HG03045 (cell line): ENCODE measurements around the gene PLPP1.
"Not testable (repeated sequence)": the region's sequence is repeated elsewhere in the genome, so short reads cannot be mapped to it uniquely, and the experiment has no call there.

Experiments
- ATAC-seq: cut with Tn5 transposase; IDR thresholded peaks from one replicate; pipeline ENCODE4 v1.9.1; 2021; ENCODE audit warnings: mild to moderate bottlenecking, moderate library complexity; ENCODE audit not compliant: unreplicated experiment

PLPP1 gene

DNA sequence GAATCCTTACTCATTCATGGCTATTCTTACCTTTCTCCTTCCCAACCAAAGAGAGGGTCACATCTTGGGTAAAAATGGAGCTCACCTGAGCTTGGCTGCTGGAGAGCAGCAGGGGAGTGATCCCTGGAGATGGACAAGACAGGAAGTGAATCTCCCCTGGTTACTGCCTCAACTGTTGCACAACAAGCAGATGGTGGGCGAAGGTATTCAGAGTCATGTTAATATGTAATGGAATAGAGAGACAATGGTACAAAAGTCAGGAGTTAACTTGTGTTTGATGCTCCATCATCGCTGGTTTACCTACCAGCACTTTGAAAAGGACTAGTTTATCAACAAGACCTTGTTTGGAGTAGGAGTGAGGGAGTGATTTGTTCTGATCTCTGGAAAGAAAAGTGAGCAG lies 13.0 kb upstream of the PLPP1 start:
- ATAC-seq = no peak

DNA sequence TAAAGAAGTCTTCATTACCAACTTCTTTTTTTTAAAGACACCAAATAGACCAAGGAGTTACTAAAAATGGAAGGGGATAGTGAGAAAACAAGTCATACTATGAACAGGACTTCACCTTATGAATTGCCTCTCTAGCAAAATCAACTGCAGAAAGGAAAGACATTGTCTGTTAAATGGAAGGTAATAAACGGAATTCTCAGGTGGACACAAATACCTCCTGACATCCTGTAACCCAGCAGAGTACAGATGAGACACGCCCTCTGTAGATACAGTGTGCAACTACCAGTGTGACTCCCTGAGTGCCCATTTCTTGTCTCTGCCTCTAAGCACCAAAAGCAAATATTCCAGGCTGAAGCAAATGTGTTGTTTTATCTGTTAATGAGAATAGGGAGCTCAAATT lies 12.2 kb upstream of the PLPP1 start:
- no peak for ATAC-seq

DNA sequence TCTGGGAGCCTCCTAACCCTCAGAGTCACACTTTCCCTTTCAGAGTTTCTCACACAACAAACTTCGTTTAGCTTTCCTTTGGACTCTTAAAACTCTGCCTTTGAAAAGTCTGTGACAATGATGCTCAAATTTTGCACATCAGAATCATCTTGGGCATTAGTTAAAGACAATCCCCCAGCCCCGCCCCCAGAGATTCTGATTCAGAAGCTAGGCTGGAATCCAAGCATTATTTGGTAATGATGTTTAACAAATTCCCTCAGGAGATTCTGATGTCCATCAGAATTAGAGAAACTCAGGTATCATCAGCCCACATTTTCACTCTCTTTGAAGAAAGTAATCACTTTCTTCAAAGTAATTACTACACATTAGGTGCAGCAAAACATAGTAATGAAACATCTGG lies 9.6 kb upstream of the PLPP1 start:
- ATAC-seq = no peak

DNA sequence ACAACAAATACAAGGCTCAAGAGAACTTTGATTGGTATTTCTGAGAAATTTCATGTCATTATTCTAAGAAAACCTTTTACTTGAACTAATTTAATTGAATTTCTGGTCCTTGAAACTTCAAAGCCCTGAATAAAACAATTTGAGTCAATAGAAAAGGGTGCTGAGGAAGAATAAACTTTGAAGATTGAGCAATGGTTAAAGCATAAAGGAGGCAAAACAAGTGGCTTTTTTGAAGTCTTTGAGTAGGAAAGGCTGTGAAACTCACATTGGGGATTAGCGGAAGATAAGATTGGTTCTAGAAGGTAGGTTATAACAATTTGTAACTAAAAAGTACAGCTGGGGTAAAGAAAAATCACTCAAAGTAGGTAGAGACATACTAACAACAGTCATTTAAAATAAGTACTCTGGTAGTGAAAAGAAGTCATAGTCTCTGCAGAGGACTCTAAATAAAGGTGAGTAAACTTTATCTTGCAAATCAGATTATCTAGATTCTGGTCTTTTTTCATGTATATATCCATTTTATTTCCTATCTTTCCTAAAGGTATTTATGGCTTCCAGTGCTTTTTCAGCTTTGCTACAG lies 6.4 kb upstream of the PLPP1 start:
- no peak for ATAC-seq

DNA sequence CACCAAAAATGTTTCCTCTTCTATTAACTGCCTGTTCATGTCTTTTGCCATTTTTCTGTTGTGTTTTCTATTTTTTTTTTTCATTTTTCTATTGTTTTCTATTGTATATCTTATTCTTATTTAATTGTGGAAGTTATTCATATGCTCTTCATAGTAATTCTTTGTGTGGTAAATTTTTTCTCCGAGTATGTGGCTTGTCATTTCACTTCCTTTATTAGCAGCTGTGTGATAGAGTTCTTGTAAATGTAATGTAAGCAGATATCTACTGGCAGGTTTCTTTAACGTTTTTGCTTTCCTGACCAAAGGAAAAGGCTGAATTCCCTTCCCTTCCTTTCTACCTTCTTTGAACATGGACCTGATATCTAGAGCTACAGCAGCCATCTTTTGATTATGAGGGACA lies 5.8 kb upstream of the PLPP1 start:
- ATAC-seq = no peak

DNA sequence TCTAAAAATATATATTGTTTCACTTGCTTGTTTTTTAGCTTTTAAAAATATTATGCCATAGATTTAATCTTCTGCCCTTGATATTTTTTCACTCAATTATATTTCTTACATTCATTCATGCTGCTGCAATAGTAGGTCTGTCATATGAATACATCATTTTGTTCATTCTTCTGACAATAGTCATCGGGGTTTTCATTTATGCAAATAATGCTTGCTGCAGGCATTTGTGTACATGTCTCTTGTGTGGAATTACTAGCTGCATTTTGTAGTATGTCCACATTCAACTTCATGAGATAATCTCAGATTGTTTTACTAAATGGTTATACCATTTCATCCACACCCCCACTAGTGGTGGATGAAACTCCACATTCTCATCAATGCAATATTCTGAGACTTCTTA lies 5.3 kb upstream of the PLPP1 start:
- no peak for ATAC-seq

DNA sequence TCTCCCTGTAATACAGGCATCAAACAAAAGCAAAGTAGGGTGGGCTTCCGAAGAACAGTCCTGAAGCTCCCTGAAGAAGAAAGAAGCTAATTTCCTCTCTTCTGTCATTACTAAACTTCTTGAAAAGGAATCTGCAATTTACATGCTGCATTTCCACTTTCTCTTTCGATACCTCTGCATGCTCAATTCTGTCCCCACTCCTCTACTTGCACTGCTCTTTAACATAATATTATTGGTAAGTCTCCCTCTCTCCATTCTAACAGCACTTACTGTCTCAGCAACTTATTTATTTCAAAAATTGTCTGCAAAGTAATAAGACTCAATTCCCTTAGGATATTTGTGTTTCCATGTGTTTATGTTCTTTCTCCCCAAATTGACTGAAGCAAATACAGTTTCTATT lies 3.9 kb upstream of the PLPP1 start:
- ATAC-seq = no peak

DNA sequence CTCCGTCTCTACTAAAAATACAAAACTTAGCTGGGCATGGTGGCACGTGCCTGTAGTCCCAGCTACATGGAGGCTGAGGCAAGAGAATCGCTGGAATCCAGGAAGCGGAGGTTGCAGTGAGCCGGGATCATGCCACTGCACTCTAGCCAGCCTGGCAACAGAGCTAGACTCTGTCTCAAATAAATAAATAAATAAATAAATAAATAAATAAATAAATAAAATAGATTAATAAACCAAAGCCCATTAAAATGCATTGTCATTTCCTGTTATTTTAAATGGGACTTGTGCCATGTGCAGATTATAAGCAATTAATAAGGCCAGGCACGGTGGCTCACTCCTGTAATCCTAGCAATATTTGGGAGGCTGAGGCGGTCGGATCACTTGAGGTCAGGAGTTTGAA lies 2.6 kb upstream of the PLPP1 start:
- ATAC-seq = not testable (repeated sequence)

DNA sequence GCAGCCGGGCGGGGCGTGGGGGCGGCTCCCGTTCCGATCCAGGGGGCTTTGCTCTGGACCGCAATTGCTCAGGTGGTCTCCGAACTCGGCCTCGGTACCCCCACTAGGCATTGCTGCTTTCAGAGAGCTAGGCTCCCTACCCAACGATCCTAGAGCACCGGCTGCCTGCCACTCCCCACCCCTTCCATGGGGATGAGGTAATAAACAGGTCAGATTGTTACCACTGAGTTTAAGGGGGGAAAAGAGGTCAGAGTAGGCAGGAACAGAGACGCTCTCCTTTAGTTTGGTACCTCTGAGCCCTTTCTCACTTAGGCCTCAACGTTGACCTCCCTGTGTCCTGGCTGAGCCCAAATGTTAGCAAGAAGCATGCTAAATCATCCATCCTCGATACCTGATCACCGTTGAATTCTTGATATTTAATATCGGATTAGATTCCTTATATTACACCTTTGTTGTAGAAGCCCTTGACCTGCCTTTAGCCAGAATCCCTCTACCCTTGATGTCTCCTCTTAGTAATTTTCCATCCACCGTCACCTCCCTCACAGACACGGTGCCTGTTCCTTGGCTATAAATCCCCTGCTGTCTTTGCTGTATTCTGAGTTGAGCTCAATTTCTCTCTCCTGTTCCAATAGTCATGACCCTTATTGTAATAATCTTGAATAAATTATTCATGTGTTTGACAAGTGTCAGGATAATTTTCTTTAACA lies 588 bp upstream of the PLPP1 start:
- ATAC-seq = peak; percentile 10

DNA sequence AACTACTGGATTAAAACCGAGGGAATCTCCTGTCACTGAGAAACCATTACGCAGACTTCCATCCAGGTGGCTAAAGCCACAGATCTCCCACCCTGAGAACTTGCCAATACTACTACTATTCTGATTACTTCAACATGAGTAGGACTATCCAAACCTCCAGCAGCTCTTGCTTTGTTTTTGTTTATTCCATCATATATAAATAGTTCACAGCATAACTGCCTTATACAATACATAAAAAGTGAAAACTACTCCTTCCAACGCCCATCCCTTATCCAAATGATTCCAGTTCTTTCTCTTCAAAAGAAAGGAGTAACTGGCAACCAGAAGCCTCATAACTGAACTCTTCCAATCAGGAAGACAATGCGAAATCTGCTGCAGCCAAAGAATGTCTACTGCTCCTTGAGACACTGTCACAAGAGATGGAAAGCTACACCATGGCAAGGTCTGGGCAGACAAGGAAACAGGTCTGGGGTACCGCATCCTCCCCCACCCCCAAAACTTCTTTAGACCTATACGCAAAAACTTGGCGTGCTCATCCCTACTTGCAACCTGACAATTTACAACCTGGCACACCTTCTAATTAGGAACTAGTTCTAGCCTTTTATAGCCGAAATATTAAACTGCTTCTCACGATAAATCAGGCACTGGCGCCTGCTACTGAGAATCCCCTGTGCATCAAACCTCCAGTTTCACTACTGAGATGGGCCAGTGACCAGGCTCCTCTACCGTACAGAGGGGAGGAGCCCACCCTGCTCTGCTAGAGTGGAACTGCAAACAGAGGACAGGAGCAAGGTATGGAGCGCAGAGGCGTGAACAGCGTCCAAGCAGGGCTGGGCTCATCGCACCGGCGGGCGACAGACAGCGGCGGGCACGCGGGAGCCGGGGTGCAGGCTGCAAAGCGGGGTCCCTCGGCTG lies 986 bp downstream of the PLPP1 start:
- ATAC-seq = peak; percentile 41

DNA sequence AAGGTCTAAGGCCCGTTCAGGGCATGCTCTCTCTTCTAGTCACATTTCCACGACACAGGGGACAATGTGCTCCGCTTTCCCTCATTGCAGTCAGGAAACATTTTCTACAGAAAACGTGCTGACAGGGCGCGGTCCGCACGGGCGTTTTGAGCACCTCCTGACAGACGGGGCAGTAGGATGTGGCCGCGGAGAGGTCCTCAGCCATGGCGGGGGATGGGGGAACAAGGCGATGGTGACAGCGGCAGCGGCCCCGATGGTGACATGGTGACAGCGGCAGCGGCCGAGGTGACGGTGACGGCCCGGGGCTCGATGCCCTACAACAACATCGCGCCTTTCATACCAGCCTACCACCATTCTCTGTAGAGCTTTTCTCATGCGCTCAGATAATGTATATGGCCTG lies 4.1 kb downstream of the PLPP1 start:
- ATAC-seq = no peak

DNA sequence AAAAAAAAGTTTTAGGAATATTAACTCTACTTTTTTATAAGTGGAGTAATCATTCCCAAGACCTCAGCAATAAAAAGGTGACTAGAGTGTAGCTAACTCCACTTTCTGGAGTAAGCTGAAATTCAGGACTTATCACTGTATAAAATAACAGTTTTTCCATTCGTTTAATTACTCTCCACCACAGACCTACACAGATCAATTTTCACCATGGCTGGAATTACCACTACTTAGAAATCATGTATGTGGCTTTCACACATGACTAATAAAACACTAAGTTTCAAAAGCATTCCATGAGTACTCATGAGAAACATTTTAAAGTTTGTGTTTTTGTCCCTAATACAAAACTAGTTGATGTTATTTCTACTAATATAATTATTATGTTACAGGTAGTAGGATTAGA lies 9.9 kb downstream of the PLPP1 start:
- ATAC-seq = no peak

DNA sequence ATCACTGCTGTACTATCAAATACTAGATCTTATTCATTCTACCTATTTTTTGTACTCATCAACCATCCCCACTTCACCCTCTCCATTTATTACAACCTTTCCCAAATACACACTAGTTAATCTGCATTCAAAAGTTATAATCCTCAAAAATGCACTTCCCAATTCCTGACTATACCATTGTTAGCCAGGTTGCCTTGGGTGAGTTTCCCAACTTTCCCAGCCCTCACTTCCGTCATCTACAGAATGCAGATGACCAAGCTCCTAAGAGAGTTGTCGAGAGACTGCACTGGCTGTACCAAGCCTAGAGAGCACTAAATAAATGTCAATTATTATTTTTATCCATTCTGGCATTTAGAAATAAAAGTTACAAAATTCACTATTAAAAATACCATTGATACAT lies 11.5 kb downstream of the PLPP1 start:
- no peak for ATAC-seq

DNA sequence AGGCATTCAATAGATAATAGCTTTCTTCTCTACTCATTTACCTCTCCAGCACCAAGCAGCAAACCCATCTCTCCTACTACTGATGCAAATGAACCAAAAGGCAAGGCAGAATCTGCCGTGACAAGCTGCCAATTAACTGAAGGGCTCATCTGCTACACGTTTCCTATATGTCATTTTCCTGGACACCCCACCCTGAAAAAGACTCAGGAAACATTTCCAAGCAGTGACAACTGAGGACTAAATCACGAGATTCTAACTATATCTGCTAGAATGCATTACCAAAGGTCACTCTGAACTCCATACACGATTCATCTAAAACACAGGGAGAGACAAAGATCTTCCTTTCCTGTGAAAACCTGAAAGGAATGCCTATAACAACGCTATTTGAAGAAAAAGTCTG lies 12.9 kb downstream of the PLPP1 start:
- ATAC-seq = no peak

DNA sequence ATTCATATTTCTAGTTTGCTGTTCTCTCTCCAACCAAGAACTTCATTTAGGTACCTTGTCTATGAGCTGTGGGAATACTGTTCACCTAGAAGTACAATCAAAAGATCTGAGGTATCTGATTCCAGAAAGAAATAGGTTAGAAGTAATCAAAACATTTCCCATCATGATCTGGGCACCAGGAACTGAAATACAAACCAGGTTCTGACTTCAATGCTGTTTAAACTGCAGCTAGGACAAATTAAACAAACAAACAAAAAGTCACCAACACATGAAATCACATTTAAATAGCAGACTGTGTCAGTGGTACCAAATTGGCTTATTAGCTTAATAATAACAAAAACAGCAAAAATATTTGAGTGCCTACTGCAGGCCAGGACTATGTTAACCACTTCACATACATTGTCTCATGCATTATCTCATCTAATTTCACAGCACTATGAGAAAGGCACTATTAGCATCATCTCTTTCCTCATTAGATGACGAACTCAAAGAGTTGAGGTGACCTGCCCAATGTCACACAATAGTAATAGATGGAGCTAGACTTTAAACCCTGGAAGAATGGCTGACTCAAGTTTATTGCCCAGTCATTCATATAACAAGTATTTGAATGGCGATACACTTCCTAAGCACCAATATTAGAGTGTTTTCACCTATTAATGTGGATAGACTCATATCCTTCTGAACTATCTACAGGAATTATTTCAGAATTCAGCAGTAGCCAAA lies 14.5 kb downstream of the PLPP1 start:
- ATAC-seq = no peak

DNA sequence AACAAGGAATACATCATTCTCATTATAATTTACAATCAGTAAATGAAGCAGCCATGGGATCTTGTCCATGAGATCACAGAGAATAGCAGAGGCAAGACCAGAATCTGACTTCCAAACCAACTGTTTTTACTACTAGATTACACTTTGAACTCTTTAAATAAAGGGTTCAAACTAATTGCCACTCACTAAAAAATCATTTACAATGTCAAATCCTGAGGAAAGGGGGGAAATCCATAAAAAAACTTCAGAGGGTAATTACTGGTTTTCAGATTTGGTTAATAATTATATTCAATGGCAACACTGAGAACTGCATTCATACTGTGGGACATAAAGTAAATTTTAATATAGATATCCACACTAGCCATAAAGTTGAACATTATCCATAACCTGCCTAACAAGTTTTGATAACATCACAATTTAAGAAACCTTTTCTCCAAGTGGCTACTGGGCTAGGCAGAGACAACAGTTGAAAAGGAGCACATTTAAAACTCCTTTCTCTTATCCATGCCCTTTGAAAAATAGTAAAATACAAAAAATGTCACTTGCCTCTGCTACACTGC lies 15.9 kb downstream of the PLPP1 start:
- no peak for ATAC-seq

DNA sequence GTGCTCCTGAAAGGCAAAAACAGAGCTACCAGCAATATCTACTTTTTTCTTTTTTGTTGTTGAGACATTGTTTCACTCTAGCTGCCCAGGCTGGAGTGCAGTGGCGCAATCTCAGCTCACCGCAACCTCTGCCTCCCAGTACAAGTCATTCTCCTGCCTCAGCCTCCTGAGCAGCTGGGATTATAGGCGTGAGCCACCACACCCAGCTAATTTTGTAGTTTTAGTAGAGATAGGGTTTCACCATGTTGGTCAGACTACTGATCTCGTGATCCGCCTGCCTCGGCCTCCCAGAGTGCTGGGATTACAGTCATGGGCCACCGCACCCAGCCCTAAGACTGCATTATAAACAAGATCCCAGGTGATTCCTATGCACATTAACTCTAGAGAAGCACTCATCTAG lies 17.0 kb downstream of the PLPP1 start:
- no peak for ATAC-seq

DNA sequence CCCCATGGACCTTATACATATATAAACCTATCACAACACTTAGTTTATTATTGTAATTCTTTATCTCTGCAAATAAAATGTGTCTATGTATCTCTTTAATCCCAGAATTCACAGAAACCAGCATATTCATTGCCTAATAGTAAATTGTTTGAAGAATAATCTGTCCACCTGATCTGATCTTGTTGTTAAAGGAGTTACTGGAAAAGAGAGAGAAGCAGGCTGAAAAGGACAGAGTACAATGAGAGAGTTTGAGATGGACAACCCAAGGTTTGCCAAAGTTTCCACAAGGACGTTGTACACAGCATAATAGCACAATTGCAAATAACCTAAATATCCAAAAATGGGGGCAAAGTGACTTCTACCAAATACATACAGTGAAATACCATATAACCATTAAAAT lies 23.8 kb downstream of the PLPP1 start:
- ATAC-seq = no peak

DNA sequence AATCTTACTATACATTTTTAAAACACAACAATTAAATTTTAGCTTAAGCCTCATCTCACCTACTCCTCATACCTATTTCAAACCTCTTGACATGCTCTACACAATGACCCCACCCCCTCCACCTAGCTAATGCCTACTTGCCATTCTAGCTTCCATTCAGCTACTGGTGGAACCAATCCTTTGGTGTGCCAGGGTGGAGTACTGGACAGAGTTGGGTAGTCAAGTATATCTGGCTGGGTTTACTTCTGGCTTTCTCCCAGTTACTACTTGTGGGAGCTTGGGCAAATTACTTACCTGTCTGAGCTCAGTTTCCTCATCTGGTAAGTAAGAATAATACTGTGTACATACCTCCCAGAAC lies 24.3 kb downstream of the PLPP1 start:
- ATAC-seq = no peak

DNA sequence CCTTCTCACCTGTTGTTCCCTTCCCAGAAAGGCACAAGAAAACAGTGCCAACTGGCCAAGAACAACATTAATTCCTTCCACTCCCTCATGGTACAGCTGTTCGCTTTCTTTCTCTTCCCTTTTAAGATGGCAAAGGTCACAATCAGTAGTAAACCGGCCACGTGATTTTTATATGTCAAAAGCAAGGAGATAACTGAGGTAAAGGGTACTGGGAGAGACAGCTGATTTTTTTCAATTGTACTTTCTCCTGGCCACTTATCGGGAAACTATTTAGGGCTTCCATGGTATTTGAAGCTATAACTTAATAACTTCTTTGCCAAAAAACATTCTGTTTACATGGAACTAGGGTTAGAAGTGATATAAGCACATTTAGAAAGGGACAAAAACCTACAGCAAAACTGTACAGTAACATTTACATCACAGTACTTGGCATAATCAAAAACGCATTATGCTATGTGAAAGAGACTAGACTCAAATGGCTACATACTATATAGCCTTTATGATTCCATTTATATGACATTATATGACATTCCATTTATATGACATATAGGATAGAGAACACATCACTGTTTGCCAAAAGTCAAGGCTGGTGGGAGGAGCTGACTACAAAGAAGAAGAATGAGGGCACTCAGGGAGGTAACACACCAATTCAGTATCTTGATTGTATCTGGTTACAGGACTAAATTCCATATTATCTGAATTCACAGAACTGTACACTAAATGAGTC lies 24.8 kb downstream of the PLPP1 start:
- ATAC-seq = no peak

DNA sequence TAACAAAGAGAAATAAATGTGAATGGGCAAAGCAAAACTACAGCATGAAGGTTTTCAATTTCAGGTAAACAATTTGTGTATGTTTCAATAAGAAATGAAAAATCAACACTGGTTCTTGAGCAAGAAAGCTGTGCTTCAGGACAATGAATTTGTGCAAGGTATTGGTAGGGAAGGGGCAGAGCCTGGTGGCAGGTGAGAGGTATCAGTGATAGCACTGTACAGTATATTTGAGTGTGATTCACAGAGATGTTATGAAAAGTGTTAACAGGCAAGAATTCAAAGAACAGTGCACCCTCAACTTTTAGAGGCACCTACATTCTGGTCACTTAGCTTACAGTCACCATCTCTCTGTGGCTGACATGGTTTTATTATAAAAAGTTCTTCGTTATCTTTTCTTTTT lies 25.7 kb downstream of the PLPP1 start:
- no peak for ATAC-seq
